Left renal cortex interstitium (tissue), 4 donors: ENCODE results near the gene BANK1. TPM values are rescaled to one million over a fixed set of nuclear protein-coding genes. Genes with fewer than 3 reads are reported as not detected.

Experiments
- DNase-seq, 4 donors: peaks; one replicate each; pipeline ENCODE4 v3.0.0-alpha.2; 2013; ENCODE audit warnings: low read depth in 4 of 4, low spot score in 2 of 4, missing footprints in 1 of 4
- polyA plus RNA-seq, 4 donors: library from polyadenylated mRNA; unstranded; fragments of 120-200 nt; gene quantifications; one replicate each; pipeline ENCODE4 v1.2.1, GENCODE V29; 2013; ENCODE audit not compliant: insufficient read length in 4 of 4

BANK1 gene
- polyA plus RNA-seq, 4 donors: 2.3 to 3.4 (median 2.6) TPM

GRCh38 chr4:101813604-101814003, 23.1 kb downstream of the BANK1 start:
- no peak for DNase-seq

DNA sequence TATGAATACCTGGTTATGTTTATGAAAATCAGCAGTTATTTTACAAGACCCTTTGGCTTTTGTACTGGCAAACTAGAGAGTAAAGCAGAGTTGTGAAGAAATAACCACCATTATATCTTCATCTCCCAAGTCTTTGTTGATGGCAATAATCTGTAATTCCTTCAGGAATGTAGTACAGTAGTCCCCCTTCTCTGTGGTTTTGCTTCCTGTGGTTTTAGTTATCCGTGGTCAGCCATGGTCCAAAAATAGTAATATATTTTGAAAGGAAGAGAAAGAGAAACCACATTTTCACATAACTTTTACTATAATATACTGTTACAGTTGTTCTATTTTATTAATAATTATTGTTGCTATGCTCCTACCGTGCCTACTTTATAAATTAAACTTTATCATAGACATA, 27.8 kb downstream of the BANK1 start:
- DNase-seq: no peak

DNA sequence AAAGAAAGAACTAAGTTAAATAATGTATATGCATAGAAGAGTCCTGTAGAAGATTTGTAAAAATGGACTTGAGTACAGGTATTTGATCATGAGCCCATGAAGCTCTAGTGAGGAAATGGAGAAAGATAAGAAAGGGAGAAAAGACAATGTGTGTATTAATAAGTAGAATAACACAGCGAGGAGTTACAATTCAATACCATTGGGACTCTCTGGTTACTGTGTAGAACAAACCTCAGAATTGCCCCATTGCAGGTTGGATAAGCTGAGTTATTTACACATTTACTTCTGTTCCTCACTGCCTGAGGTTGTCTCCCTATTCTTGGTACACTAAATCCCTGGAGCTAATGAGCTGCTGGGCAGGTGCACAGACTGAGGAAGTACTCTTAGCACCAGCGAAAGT, 33.3 kb downstream of the BANK1 start:
- no peak for DNase-seq

- DNase-seq: no peak
Observed at GRCh38 chr4:101824500-101824899, 34.0 kb downstream of the BANK1 start.

- no peak for DNase-seq
Observed at GRCh38 chr4:101825953-101826352, 35.4 kb downstream of the BANK1 start.

GRCh38 chr4:101831816-101832215, 41.3 kb downstream of the BANK1 start:
- no peak for DNase-seq

DNA sequence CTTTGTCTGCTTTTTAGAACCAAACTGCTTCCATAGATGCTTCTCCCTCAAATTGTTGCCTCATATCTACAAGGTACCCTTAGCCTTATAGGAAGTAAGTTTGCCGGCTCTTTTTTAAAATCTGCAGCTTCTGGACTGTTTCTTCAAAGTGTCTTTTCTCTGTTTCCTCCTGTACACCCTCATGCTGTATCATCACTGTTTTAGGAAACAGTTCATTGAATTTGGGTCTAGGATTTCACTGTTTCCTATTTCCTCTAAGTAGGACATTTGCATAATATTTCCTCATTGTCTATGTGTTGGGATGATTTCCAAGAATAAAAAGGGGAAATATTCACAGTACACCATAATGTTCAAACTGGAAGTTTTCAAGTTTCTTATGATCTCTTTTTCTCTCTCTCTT, 43.0 kb downstream of the BANK1 start:
- DNase-seq: no peak

DNA sequence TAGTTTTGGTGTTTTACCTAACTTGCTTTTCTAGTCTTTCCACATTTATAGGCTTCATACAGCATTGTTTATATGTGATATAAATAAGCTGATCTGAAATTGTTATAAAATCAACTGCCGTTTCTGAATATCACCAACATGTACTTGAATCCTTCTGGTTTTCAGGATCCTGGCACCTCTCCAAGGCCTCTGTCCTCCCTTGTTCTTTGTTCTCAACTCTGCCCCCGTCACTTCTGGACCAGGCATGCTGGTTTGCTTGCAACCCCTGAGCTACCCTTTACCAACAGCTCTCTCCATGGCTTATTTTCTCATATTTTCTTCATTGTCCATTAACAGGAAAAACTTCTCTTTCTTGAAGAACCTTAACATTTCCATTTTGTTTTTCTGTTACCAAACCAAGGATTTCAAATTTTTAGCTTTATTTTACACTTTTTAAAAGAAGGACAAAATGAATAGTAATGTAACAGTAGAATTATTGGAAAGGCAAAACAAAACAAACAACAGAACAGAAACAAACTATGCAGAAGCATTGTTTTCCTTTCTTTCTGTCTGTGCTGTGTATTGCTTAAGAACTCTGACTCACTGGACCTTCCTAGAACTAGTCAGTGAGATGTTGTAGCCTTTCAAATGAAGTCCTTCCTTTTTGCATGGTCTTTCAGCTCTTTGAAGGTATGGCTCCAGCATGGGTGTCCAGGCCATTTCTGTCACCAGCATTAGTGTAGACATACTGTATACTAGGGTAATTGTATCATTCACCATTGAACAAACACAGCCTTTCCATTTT, 44.8 kb downstream of the BANK1 start:
- peak in 2 of 4 donors; percentile 5 to 9 for DNase-seq

GRCh38 chr4:101843054-101843453, 52.5 kb downstream of the BANK1 start:
- DNase-seq: no peak

- DNase-seq: no peak
Observed at GRCh38 chr4:101846550-101846949, 56.0 kb downstream of the BANK1 start.

GRCh38 chr4:101850698-101851097, 60.2 kb downstream of the BANK1 start:
- no peak for DNase-seq

DNA sequence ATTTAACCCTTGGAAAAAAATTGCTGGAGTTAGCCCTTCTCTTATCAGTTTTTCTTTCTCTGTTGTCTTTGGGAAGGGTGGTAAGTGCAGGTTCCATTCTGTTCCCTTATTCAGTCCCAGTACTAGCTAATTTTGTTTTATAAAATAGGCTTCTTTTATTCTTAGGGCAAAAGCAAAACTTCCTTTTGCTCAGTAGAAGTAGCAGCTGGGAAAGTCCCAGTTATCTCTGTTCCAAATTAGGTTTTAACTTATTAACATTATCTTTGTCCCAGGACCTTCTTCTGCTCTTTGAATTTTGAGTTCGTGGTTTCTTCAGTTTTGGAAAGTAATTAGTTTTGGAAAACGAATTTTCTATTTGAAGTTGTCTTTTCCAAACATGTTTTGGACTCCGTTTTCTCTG, 61.1 kb downstream of the BANK1 start:
- DNase-seq: no peak

- no peak for DNase-seq
Observed at GRCh38 chr4:101853028-101853427, 62.5 kb downstream of the BANK1 start.

GRCh38 chr4:101853691-101854090, 63.2 kb downstream of the BANK1 start:
- DNase-seq: no peak

DNA sequence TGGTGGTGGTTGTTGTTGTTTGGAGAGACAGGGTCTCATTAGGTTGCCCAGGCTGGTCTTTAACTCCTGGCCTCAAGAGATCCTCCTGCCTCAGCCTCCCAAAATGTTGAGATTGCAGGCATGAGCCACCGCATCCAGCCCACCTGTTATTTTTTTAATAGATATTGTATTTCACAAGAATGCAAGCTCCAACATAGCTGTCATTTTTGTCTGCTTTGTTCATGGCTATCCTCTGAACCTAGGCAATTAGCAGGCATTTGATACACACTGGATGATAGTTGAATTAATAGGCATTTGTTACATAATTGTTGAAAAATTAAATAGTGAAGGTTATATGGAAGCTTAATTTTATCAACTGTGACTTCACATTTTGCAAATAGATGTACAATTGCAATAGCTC, 64.7 kb downstream of the BANK1 start:
- DNase-seq: no peak

DNA sequence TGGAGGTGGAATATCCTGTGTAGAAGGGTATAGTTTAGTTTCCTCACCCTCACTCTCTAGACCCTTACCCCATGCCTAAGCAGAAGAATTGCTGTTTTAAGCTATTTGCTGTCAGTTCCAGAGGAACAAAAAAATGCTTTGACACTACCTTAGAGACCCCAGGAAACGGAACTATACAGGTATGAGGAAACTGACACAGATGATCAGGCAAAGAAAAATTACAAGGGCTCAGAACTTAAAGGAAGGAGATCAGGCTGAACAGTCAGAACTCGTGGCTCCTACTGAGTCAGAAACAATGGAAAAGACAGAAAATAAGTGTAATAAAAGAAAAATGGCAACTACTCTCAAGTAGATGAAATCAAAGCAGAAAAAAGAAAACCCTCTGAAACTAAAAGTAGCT, 65.6 kb downstream of the BANK1 start:
- no peak for DNase-seq

GRCh38 chr4:101857176-101857575, 66.6 kb downstream of the BANK1 start:
- DNase-seq: no peak

DNA sequence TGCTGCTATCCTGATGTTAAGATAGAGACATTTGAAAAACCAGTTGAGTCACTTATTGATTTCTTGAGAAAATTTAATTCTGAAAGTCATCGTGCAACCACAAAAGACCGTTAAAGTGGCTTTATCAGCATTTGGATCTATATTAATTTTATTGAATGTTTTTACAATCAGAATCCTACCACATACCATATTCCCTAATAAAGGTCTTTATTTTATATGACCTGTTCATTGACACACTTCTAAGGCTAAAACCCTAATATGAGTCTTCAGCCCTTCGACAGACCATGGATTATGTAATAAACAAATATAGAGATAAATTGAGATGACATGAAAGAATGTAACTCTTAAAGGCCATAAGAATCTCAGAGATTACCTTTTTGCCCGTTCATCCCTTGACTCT, 68.1 kb downstream of the BANK1 start:
- no peak for DNase-seq

GRCh38 chr4:101862595-101862994, 72.1 kb downstream of the BANK1 start:
- no peak for DNase-seq

- no peak for DNase-seq
Observed at GRCh38 chr4:101864660-101865059, 74.1 kb downstream of the BANK1 start.

- DNase-seq: no peak
Observed at GRCh38 chr4:101865501-101866062, 75.1 kb downstream of the BANK1 start.

GRCh38 chr4:101870874-101871273, 80.3 kb downstream of the BANK1 start:
- DNase-seq: no peak
